ENCODE results near the gene PTDSS2. TPM values are rescaled to one million over a fixed set of nuclear protein-coding genes. Genes with fewer than 3 reads are reported as not detected.
A peak's percentile ranks its signal among the peaks of the same experiment; 100 is the strongest.

The PTDSS2 gene
- total and polyA plus RNA-seq, 9 of the 15 experiments (the other 6 are each of a cell fraction or from before 2014, with no cell fraction given), result 0.45 to 53.9 (median 17.2) TPM

- no peak for TF ChIP-seq MYC (IDR thresholded peaks at IDR 0.05; ENCODE audit: low read depth, low read length)
- TF ChIP-seq MYC (CRISPR knock-in tag; IDR thresholded peaks at IDR 0.05; ENCODE audit: borderline replicate concordance, low read depth), result no peak
- TF ChIP-seq ZNF140 (CRISPR knock-in tag; IDR thresholded peaks at IDR 0.05), result no peak
- TF ChIP-seq NFXL1 (CRISPR knock-in tag; IDR thresholded peaks at IDR 0.05), result no peak
- TF ChIP-seq ZNF280A (IDR thresholded peaks at IDR 0.05; ENCODE audit: low read depth, partially characterized antibody), result no peak
- TF ChIP-seq ZNF507 (tag; conservative IDR thresholded peaks at IDR 0.05), result no peak
- no peak for TF ChIP-seq SMC3 (conservative IDR thresholded peaks at IDR 0.05; ENCODE audit: insufficient read depth, low read depth, low read length)
- TF ChIP-seq TEAD1 (CRISPR knock-in tag; IDR thresholded peaks at IDR 0.05), result no peak
Observed at GRCh38 chr11:476416-476815, 26.3 kb downstream of the PTDSS2 start (continued).

GRCh38 chr11:477052-477715, 27.1 kb downstream of the PTDSS2 start:
- H3K4me3 ChIP-seq, result no peak overlapping the region
- H3K27ac ChIP-seq (ENCODE audit: extremely low read depth, low read depth, low read length), result no peak overlapping the region
- peaks cover 29% of the 10 kb centered on the region for H3K36me3 ChIP-seq (ENCODE audit: control insufficient read depth, insufficient read depth, low read length)
- ChIA-PET CTCF (ENCODE audit: low intra/inter-chr PET ratio) (no interaction called here), POLR2A (interaction anchor here (0.6 to 1.4 kb wide), 5 partner anchors 16 to 873 kb away, joined by 3 to 5 read pairs (median 3); no protein-coding TSS in a partner anchor)
- peaks cover 0 to 31% of the 10 kb centered on the region in 2 experiments; a peak in 1 of 5 replicates for H3K4me1 ChIP-seq (replicated peaks in 1 of 2; ENCODE audit: control insufficient read depth in 2 of 2, insufficient read depth in 2 of 2, low read length in 2 of 2)
- no peaks in the 10 kb centered on the region for H3K27me3 ChIP-seq (ENCODE audit: control insufficient read depth in 2 of 2, insufficient read depth in 2 of 2, low read length in 2 of 2)
- H4K20me1 ChIP-seq (replicated peaks; ENCODE audit: control insufficient read depth, insufficient read depth, low read length), result no peaks in the 10 kb centered on the region
- H3K4me2 ChIP-seq (ENCODE audit: insufficient read depth, low read length), result no peak overlapping the region
- H3K79me2 ChIP-seq (ENCODE audit: control insufficient read depth, insufficient read depth, low read length), result peaks cover 35% of the 10 kb centered on the region
- no peak for TF ChIP-seq ZFX (CRISPR knock-in tag; IDR thresholded peaks at IDR 0.05)
- no peak for TF ChIP-seq SAFB2 (IDR thresholded peaks at IDR 0.05; ENCODE audit: borderline replicate concordance, low read depth, low read length, severe bottlenecking)
- TF ChIP-seq PPARD (CRISPR knock-in tag; IDR thresholded peaks at IDR 0.05), result no peak
- no peak for TF ChIP-seq NR0B1 (IDR thresholded peaks at IDR 0.05; ENCODE audit: partially characterized antibody)
- no peak for TF ChIP-seq TRIM25 (IDR thresholded peaks at IDR 0.05; ENCODE audit: borderline replicate concordance)
- no peak for DNase-seq (ENCODE audit: extremely low read depth in 1 of 4, low spot score in 3 of 4)
- FAIRE-seq, result no peak
- intact Hi-C loops (cut with micrococcal nuclease), result no loop called here
- H3K9ac ChIP-seq (ENCODE audit: insufficient read depth in 1 of 2, low read depth in 2 of 2, low read length in 2 of 2), result peak overlapping the region in 1 of 2 experiments; percentile 7; a peak in 1 of 4 replicates
- peaks cover 2% of the 10 kb centered on the region; the same call in 1 of the 2 replicates for H3K9me3 ChIP-seq (replicated peaks; ENCODE audit: control insufficient read depth, insufficient read depth, low read depth, low read length)
- in situ Hi-C loops (cut with MboI), result no loop called here
- no peak for ATAC-seq
- WGBS (ENCODE audit: insufficient coverage, low coverage, missing lambda C conversion rate), result 88% methylated on average over 16 of the region's 16 CpGs
- BruUV-seq (replicated peaks), result no TSS peak
- H3K9me1 ChIP-seq (ENCODE audit: control insufficient read depth, insufficient read depth, low read length), result no peaks in the 10 kb centered on the region
- H2AFZ ChIP-seq (ENCODE audit: low read depth, low read length), result no peak overlapping the region
